ENCODE results near the gene ENDOV.

ENDOV gene

GRCh38 chr17:80455784-80456183 is 40.8 kb downstream of the ENDOV start:
- ATAC-seq = no peak
- Mint-ChIP-seq H3K36me3 (peaks cover 12% of the 10 kb centered on the region), H3K4me3 (peak overlapping the region; percentile 92), H3K4me1 (peaks cover 36% of the 10 kb centered on the region), H3K9me3 (no peaks in the 10 kb centered on the region), H3K27ac (peak overlapping the region; percentile 98)
- DNase-seq (ENCODE audit: low spot score in 2 of 2) = no peak

- DNase-seq (ENCODE audit: low spot score in 2 of 2) (no peak), ATAC-seq (no peak)
- Mint-ChIP-seq H3K9me3 (no peaks in the 10 kb centered on the region), H3K27ac (no peak overlapping the region), H3K36me3 (peaks cover 12% of the 10 kb centered on the region), H3K4me3 (peak overlapping the region; percentile 92), H3K4me1 (peaks cover 36% of the 10 kb centered on the region)
Measured at GRCh38 chr17:80456465-80457235, 41.7 kb downstream of the ENDOV start.

- Mint-ChIP-seq H3K27ac (peak overlapping the region; percentile 17), H3K9me3 (no peaks in the 10 kb centered on the region), H3K4me1 (peaks cover 36% of the 10 kb centered on the region), H3K4me3 (no peak overlapping the region), H3K36me3 (peaks cover 12% of the 10 kb centered on the region)
- DNase-seq (ENCODE audit: low spot score in 2 of 2) (no peak), ATAC-seq (no peak)
Measured at GRCh38 chr17:80457236-80457856, 42.4 kb downstream of the ENDOV start.

- ATAC-seq = no peak
- Mint-ChIP-seq H3K9me3 (no peaks in the 10 kb centered on the region), H3K27ac (peak overlapping the region; percentile 17), H3K4me3 (no peak overlapping the region), H3K36me3 (peaks cover 12% of the 10 kb centered on the region), H3K4me1 (peaks cover 36% of the 10 kb centered on the region)
- DNase-seq (ENCODE audit: low spot score in 2 of 2) = no peak
Measured at GRCh38 chr17:80458016-80458415, 43.0 kb downstream of the ENDOV start.

- Mint-ChIP-seq H3K9me3 (no peaks in the 10 kb centered on the region), H3K27ac (no peak overlapping the region), H3K4me3 (no peak overlapping the region), H3K4me1 (peaks cover 28% of the 10 kb centered on the region), H3K36me3 (peaks cover 12% of the 10 kb centered on the region)
- DNase-seq (ENCODE audit: low spot score in 2 of 2) (no peak), ATAC-seq (no peak)
Measured at GRCh38 chr17:80459234-80459633, 44.3 kb downstream of the ENDOV start.

GRCh38 chr17:80460429-80460834 is 45.5 kb downstream of the ENDOV start:
- Mint-ChIP-seq H3K27ac (no peak overlapping the region), H3K4me3 (no peak overlapping the region), H3K4me1 (peaks cover 22% of the 10 kb centered on the region), H3K9me3 (no peaks in the 10 kb centered on the region), H3K36me3 (peaks cover 5% of the 10 kb centered on the region)
- no peak for ATAC-seq
- no peak for DNase-seq (ENCODE audit: low spot score in 2 of 2)

GRCh38 chr17:80461528-80462160 is 46.7 kb downstream of the ENDOV start:
- no peaks in the 10 kb centered on the region for H3K36me3 Mint-ChIP-seq
- no peaks in the 10 kb centered on the region for H3K9me3 Mint-ChIP-seq
- no peak for ATAC-seq
- H3K4me3 Mint-ChIP-seq = no peak overlapping the region
- peaks cover 14% of the 10 kb centered on the region for H3K4me1 Mint-ChIP-seq
- DNase-seq (ENCODE audit: low spot score in 2 of 2) = no peak
- H3K27ac Mint-ChIP-seq = no peak overlapping the region

- Mint-ChIP-seq H3K27ac (no peak overlapping the region), H3K4me1 (no peaks in the 10 kb centered on the region), H3K9me3 (no peaks in the 10 kb centered on the region), H3K4me3 (no peak overlapping the region), H3K36me3 (no peaks in the 10 kb centered on the region)
- ATAC-seq (no peak), DNase-seq (ENCODE audit: low spot score in 2 of 2) (no peak)
Measured at GRCh38 chr17:80463784-80464400, 48.9 kb downstream of the ENDOV start.

GRCh38 chr17:80464486-80464885 is 49.5 kb downstream of the ENDOV start:
- Mint-ChIP-seq H3K4me3 (no peak overlapping the region), H3K9me3 (no peaks in the 10 kb centered on the region), H3K27ac (no peak overlapping the region), H3K4me1 (no peaks in the 10 kb centered on the region), H3K36me3 (no peaks in the 10 kb centered on the region)
- no peak for ATAC-seq
- DNase-seq (ENCODE audit: low spot score in 2 of 2) = no peak

- no peak for ATAC-seq
- Mint-ChIP-seq H3K27ac (no peak overlapping the region), H3K9me3 (no peaks in the 10 kb centered on the region), H3K4me3 (no peak overlapping the region), H3K36me3 (no peaks in the 10 kb centered on the region), H3K4me1 (no peaks in the 10 kb centered on the region)
- no peak for DNase-seq (ENCODE audit: low spot score in 2 of 2)
Measured at GRCh38 chr17:80465327-80465974, 50.5 kb downstream of the ENDOV start.

GRCh38 chr17:80466188-80466705 is 51.3 kb downstream of the ENDOV start:
- Mint-ChIP-seq H3K4me3 (no peak overlapping the region), H3K27ac (no peak overlapping the region), H3K4me1 (peaks cover under 1% of the 10 kb centered on the region), H3K9me3 (no peaks in the 10 kb centered on the region), H3K36me3 (no peaks in the 10 kb centered on the region)
- ATAC-seq (no peak), DNase-seq (ENCODE audit: low spot score in 2 of 2) (no peak)

GRCh38 chr17:80468242-80468641 is 53.3 kb downstream of the ENDOV start:
- no peaks in the 10 kb centered on the region for H3K36me3 Mint-ChIP-seq

GRCh38 chr17:80468781-80469493 is 54.0 kb downstream of the ENDOV start:
- Mint-ChIP-seq H3K36me3 (no peaks in the 10 kb centered on the region), H3K9me3 (no peaks in the 10 kb centered on the region), H3K27ac (no peak overlapping the region), H3K4me3 (no peak overlapping the region), H3K4me1 (peaks cover 13% of the 10 kb centered on the region)
- DNase-seq (ENCODE audit: low spot score in 2 of 2) = no peak
- ATAC-seq = no peak

More at GRCh38 chr17:80468242-80468641, 53.3 kb downstream of the ENDOV start:
- no peak for DNase-seq (ENCODE audit: low spot score in 2 of 2)
- Mint-ChIP-seq H3K4me3 (no peak overlapping the region), H3K9me3 (no peaks in the 10 kb centered on the region), H3K4me1 (peaks cover 13% of the 10 kb centered on the region), H3K27ac (no peak overlapping the region)
- no peak for ATAC-seq

GRCh38 chr17:80469667-80470066 is 54.7 kb downstream of the ENDOV start:
- H3K9me3 Mint-ChIP-seq = no peaks in the 10 kb centered on the region
- H3K4me1 Mint-ChIP-seq = peaks cover 16% of the 10 kb centered on the region
- no peaks in the 10 kb centered on the region for H3K36me3 Mint-ChIP-seq
- DNase-seq (ENCODE audit: low spot score in 2 of 2) (no peak), ATAC-seq (no peak)
- H3K4me3 Mint-ChIP-seq = no peak overlapping the region
- no peak overlapping the region for H3K27ac Mint-ChIP-seq

All from stimulated activated effector memory CD8-positive, alpha-beta T cell treated with anti-CD3 and anti-CD28 coated beads, Interleukin-12 subunit alpha, Interleukin-12 subunit beta, amount 100 ng/mL, for 72 hours (primary cell).